GM18498 (cell line): Measurements from ENCODE around the gene GRIN3B.

Experiments used
- ATAC-seq: cut with Tn5 transposase; IDR thresholded peaks from one replicate; pipeline ENCODE4 v1.9.1; 2021; ENCODE audit warnings: mild to moderate bottlenecking, moderate library complexity; ENCODE audit not compliant: unreplicated experiment

The GRIN3B gene

DNA sequence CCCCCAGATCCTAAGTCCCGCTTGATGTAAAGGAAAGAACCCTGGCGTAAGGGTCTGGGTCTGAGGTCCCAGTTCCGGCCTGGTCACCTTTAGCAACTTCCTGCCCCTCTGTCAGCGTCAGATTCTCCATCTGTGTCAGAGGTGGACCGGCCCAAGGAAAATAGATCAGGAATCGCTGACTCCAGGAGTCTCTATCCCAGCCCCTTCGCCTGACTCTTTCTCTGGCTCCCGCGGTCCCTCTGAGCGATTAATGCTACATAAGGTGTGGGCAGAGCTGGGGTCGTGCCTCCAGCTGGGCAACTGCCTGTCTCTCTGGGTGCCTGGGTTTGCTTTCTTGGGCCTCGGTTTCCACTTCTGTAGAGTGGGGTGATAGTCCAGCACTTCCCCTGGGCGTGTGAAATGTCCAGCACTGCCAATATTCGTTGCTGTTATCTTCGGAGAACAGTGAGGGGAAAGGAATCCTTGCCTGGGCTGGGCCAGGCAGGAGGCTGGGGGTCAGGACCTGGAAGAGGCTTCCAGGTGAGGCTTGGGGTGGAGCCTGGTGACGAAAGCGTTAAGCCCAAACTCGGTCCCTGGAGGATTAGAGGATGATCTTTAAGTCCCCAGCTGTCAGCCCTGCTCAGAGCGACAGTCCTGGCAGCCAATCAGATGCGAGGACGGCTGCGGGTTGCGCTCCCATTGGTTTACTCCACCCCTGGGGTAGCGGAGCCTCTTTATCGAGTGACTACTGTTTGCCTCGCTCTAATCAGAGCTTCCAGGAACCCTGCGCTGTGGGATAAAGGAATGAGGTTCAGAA is 40.5 kb downstream of the GRIN3B start:
- ATAC-seq: peak; percentile 46

DNA sequence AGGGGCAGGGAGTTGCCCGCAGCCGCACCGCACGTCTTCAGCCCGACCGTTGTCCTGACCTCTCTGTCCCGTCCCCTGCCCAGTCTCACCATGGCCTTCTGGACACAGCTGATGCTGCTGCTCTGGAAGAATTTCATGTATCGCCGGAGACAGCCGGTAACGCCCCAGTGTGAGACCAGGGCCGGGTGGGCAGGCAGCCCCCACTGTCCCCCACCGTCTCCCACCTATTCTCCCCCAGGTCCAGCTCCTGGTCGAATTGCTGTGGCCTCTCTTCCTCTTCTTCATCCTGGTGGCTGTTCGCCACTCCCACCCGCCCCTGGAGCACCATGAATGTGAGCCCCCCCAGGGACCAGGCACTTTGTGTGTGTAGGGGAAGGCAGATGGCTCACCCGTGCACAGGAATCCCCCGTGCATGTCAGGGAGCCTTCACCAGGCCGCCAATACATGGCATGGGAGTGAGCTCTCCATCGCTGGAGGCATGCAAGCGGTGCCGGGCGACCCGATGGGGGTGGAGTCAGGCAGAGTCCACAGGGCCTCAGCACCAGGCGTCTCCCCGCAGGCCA is 41.1 kb downstream of the GRIN3B start:
- ATAC-seq: no peak

DNA sequence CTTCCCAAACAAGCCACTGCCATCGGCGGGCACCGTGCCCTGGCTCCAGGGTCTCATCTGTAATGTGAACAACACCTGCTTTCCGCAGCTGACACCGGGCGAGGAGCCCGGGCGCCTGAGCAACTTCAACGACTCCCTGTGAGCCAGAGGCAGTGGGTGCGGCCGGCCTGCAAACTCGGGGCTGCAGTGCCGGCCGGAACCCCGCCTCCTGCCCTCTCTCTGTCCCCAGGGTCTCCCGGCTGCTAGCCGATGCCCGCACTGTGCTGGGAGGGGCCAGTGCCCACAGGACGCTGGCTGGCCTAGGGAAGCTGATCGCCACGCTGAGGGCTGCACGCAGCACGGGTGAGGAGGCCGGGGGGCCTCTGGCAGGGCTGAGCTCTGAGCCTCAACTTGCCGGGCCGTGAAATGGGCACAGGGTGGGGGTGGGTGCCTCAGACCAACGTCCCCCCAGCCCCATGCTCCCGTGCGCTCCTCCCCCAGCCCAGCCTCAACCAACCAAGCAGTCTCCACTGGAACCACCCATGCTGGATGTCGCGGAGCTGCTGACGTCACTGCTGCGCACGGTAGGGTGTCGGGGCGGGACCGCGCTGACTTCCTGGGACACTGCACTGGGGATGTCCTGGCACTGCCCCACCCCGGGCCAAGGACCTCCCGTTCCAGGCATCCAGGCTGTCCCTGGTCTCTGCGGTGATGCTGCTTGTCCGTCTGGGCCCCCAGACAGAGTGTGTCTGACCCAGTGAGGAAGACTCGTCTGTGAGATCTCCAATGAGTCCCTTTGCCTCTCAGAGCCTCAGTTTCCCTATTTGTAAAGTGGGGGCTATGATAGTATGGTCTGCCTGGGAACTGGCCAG is 41.8 kb downstream of the GRIN3B start:
- ATAC-seq: no peak

DNA sequence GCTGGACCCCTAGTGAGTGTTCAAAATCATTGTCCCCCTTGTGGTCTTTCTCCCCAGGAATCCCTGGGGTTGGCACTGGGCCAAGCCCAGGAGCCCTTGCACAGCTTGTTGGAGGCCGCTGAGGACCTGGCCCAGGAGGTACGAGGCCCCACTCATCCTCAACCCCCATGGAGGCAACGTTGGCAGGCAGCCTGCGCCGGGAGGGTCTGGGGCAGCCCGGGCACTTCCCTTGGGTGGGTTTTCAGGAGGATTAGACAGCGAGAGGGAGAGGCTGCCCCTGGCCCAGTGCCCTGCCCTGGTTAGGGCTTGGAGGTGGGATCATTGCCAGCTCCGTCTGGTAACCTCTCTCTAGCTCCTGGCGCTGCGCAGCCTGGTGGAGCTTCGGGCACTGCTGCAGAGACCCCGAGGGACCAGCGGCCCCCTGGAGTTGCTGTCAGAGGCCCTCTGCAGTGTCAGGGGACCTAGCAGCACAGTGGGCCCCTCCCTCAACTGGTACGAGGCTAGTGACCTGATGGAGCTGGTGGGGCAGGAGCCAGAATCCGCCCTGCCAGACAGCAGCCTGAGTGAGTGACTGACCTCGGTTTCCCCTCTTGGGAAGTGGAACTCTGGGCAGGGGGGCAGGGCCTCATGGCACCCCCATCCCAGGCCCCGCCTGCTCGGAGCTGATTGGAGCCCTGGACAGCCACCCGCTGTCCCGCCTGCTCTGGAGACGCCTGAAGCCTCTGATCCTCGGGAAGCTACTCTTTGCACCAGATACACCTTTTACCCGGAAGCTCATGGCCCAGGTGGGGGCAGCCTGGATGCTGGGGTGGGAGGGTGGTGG is 42.7 kb downstream of the GRIN3B start:
- no peak for ATAC-seq

DNA sequence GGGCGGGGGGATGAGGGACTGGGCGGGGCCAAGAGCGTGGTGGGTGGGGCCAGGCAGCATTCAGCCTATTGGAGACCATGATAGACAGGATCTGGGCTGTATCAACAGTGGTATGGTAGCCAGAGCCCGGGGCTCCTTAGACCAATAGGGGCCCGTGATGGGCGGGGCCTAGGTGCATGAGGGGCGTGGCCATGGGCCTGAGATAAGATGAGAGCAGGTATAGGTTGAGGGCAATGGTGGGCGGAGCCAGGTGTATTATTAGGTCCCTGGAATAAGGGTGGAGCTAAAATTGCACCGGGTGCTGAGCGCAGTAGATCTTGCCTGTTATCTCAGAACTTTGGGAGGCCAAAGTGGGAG is 45.0 kb downstream of the GRIN3B start:
- no peak for ATAC-seq

DNA sequence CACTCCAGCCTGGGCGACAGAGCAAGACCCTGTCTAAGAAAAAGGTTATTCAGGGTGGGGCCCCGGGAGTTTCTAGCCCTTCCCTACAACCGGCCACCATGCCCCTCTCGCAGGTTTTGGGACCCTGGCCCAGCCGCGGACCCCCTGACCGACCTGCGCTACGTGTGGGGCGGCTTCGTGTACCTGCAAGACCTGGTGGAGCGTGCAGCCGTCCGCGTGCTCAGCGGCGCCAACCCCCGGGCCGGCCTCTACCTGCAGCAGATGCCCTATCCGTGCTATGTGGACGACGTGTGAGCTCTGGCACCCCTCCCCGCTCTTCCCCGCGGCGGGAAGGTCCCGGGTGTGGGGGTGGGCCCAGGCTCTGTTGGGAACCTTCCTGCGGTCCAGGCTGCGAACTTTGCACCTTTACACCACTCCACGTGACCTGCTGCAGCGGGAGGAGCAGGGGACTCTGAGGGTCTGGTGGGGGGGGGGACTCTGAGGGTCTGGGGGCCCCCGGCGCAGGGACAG is 46.0 kb downstream of the GRIN3B start:
- ATAC-seq: no peak

DNA sequence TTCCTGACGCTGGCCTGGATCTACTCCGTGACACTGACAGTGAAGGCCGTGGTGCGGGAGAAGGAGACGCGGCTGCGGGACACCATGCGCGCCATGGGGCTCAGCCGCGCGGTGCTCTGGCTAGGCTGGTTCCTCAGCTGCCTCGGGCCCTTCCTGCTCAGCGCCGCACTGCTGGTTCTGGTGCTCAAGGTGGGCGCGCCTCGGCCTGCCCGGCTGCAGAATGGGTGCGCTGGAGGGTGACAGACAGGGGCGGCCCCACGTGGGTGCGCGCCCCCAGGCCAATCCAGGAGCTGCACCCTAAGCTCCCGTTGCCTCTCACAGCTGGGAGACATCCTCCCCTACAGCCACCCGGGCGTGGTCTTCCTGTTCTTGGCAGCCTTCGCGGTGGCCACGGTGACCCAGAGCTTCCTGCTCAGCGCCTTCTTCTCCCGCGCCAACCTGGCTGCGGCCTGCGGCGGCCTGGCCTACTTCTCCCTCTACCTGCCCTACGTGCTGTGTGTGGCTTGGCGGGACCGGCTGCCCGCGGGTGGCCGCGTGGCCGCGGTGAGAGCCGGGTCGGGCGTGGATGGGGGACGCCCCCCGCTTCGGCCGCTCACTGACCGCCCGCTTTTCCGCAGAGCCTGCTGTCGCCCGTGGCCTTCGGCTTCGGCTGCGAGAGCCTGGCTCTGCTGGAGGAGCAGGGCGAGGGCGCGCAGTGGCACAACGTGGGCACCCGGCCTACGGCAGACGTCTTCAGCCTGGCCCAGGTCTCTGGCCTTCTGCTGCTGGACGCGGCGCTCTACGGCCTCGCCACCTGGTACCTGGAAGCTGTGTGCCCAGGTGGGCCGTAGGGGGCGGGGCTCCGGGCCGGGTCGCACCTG is 46.8 kb downstream of the GRIN3B start:
- ATAC-seq: no peak

DNA sequence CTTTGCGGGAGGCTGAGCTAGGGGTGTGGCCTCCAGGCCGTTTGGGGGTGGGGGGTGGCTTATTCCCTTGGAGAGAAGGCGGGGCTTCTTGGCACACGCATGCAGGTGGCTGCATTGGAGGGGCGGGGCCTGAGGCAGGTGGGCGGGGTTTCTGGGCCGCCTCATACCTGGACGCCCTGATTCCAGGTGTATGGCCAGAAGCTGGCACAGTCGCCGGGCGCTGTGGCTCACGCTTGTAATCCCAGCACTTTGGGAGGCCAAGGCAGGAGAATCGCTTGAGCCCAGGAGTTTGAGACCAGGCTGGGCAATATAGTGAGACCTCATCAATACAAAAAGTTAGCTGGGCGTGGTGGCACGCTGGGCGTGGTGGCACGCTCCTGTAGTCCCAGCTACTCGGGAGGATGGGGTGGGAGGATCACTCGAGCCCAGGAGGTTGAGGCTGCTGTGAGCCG is 47.5 kb downstream of the GRIN3B start:
- ATAC-seq: no peak

DNA sequence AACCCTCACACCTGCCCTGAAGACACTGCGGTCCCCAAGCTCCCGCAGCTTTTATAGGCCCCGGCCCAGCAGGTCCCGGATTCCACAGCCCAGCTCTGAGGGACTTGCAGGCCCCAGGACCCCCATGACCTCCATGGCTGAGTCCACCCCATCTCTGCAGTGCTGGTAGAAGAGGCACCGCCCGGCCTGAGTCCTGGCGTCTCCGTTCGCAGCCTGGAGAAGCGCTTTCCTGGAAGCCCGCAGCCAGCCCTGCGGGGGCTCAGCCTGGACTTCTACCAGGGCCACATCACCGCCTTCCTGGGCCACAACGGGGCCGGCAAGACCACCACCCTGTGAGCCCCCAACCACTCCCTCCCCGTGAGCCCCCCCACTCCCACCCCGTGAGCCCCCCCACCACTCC is 48.9 kb downstream of the GRIN3B start:
- ATAC-seq: no peak

DNA sequence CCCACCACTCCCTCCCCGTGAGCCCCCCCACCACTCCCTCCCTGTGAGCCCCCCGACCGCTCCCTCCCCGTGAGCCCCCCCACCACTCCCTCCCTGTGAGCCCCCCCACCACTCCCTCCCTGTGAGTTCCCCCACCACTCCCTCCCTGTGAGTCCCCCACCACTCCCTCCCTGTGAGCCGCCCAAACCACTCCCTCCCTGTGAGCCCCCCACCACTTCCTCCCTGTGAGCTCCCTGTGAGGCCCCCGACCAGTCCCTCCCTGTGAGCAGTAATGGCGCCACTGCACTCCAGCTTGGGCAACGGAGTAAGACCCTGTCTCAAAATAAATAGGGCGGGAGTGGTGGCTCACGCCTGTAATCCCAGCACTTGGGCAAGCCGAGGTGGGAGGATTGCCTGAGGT is 49.6 kb downstream of the GRIN3B start:
- ATAC-seq: no peak

DNA sequence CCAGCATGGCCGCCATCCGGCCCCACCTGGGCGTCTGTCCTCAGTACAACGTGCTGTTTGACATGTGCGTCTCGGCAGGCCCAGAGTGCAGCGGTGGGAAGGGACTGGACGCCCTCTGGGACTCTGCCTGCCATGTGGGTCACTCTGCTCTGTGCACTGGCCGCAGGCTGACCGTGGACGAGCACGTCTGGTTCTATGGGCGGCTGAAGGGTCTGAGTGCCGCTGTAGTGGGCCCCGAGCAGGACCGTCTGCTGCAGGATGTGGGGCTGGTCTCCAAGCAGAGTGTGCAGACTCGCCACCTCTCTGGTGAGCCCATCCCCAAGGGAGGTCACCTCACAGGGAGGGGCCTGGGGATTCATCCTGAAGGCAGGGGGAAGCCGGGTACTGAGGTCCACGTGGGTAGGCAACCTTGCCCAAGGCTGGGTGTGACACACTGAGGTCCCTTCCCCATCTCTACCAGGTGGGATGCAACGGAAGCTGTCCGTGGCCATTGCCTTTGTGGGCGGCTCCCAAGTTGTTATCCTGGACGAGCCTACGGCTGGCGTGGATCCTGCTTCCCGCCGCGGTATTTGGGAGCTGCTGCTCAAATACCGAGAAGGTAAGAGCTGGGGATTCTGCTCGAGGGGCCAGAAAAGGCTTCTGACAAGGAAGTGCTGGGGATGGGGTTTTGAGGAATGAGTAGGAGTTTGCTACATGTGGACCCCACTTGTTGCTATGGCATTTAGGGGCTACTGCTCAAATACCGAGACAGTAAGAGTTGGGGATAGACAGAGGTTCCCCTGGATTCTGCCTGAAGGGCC is 51.0 kb downstream of the GRIN3B start:
- ATAC-seq: no peak

DNA sequence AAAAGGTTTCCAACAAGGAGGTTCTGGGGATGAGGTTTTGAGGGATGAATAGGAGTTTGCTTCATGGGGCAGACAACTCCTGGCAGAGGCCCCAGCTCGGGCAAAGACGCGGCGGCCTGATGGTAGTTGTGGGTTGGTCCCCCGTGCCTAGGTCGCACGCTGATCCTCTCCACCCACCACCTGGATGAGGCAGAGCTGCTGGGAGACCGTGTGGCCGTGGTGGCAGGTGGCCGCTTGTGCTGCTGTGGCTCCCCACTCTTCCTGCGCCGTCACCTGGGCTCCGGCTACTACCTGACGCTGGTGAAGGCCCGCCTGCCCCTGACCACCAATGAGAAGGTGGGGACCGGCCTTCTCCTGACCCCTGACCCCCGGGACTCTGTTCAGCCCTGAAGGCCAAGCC is 51.6 kb downstream of the GRIN3B start:
- ATAC-seq: no peak

DNA sequence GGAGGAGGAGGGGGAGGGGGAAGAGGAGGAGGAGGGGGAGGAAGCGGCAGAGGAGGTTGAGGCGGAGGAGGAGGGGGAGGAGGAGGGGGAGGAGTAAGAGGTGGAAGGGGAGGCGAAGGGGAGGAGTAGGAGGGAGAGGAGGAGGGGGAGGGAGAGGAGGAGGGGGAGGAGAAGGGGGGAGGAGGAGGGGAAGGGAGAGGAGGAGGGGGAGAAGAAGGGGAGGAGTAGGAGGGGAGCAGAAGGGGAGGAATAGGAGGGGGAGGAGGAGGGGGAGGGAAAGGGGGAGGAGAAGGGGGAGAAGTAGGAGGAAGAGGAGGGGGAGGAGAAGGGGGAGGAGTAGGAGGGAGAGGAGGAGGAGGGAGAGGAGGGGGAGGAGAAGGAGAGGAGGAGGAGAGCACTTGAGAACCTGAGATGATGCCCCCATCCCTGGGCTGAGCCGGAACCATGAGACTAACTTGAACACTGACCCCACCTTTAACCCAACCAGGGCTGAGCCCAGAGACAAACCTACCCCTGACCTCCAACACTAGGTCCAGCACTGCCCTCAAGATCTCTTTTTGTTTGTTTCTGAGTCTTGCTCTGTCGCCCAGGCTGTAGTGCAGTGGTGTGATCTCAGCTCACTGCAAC is 52.2 kb downstream of the GRIN3B start:
- ATAC-seq: no peak

DNA sequence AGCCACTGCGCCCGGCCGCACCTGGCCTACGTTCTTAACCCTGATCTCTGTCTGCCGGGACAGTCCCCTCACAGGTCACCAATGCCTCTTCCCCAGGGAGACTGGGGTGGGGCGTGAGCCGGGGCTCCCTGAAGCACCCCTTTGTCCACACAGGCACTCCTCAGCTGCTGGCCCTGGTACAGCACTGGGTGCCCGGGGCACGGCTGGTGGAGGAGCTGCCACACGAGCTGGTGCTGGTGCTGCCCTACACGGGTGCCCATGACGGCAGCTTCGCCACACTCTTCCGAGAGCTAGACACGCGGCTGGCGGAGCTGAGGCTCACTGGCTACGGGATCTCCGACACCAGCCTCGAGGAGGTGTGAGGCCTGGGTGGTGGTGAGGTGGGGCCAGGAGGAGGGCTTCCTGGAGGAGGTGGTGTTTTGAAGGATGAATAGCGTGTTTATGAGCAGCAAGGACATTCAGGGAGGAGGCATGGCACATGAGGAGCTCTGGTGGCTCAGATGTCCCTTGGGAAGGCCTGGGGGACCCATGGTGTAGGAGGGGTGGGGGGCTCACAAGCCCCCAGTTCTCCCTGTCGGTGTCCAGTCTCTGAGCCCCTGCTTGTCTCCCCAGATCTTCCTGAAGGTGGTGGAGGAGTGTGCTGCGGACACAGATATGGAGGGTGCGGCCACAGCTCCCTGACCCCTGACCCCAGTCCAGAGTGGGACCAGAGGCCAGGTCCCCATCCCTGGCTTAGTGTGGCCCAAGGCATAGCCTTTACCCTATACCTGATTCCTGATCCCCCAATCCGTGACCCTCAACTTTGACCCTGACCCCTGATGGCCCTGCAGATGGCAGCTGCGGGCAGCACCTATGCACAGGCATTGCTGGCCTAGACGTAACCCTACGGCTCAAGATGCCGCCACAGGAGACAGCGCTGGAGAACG is 53.2 kb downstream of the GRIN3B start:
- no peak for ATAC-seq

DNA sequence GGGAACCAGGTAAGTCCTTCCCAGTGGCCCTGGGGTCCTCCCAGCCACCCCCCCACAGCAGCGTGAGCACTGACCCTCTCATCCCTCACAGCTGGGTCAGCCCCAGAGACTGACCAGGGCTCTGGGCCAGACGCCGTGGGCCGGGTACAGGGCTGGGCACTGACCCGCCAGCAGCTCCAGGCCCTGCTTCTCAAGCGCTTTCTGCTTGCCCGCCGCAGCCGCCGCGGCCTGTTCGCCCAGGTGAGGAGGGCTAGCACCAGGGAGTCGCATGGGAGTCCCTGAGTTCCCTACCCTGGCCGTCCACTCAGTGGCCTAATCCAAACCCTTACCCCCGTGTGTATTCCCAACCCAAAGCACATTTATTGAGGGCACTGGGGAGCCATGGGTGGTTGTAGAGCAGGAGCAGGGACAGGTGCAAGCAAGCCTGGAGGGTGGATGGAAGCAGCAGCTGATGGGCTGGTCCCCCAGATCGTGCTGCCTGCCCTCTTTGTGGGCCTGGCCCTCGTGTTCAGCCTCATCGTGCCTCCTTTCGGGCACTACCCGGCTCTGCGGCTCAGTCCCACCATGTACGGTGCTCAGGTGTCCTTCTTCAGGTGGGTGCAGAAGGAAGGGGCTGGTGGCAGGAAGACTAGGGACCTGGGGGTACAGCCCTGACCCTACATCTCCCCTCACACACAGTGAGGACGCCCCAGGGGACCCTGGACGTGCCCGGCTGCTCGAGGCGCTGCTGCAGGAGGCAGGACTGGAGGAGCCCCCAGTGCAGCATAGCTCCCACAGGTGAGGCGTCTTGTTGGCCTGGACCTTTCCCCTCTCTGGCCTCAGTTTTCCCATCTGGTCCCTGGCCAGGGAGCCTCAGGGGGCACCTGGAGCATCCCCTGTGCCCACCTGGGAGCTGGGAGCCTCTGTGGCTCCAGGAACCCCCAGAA is 54.1 kb downstream of the GRIN3B start:
- ATAC-seq: no peak

DNA sequence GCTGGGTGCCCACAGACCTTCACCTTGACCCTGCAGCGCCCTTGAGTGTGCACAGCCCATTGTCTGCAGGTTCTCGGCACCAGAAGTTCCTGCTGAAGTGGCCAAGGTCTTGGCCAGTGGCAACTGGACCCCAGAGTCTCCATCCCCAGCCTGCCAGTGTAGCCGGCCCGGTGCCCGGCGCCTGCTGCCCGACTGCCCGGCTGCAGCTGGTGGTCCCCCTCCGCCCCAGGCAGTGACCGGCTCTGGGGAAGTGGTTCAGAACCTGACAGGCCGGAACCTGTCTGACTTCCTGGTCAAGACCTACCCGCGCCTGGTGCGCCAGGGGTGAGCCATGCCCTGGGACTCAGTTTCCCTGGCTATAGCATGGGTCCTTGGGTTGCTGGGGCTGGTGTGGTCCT is 54.8 kb downstream of the GRIN3B start:
- no peak for ATAC-seq
